GM23338 (cell line): ENCODE data around the gene TAS2R43. TPM values are rescaled to one million over a fixed set of nuclear protein-coding genes. Genes with fewer than 3 reads are reported as not detected.

Experiments
- ATAC-seq: fragments of 200-7000 bp; cut with Tn5 transposase; 3 replicates; pipeline ENCODE4 v1.9.1; 2020
- DNase-seq: peaks from one replicate; pipeline ENCODE4 v3.0.0-alpha.2; 2015; ENCODE audit warnings: low spot score
- H2AFZ ChIP-seq: fragments of 200-600 bp; sonication (generic); 2 replicates; pipeline ENCODE4 v1.8.0; 2016; ENCODE audit warnings: antibody characterized with exemption, mild to moderate bottlenecking, moderate library complexity
- H3F3A ChIP-seq: fragments of 200-600 bp; sonication (generic); replicated peaks from 2 replicates; pipeline ENCODE4 v1.8.0; 2017; ENCODE audit warnings: antibody characterized with exemption, mixed run types, low read depth
- H3K27ac ChIP-seq: fragments of 200-600 bp; sonication (generic); 2 replicates; pipeline ENCODE4 v1.6.1; 2016; ENCODE audit warnings: low read depth
- H3K27me3 ChIP-seq: fragments of 200-600 bp; sonication (generic); 2 replicates; pipeline ENCODE4 v1.8.0; 2016; ENCODE audit warnings: mild to moderate bottlenecking, mixed run types, moderate library complexity; ENCODE audit not compliant: insufficient read depth
- H3K36me3 ChIP-seq: fragments of 200-600 bp; sonication (generic); 2 replicates; pipeline ENCODE4 v1.8.0; 2016; ENCODE audit warnings: mild to moderate bottlenecking; ENCODE audit not compliant: insufficient read depth
- H3K4me1 ChIP-seq: fragments of 200-600 bp; sonication (generic); 2 replicates; pipeline ENCODE4 v1.8.0; 2016; ENCODE audit warnings: mild to moderate bottlenecking, moderate library complexity; ENCODE audit not compliant: insufficient read depth
- H3K4me2 ChIP-seq: fragments of 200-600 bp; sonication (generic); 2 replicates; pipeline ENCODE4 v1.7.1; 2017; ENCODE audit warnings: mixed run types
- H3K4me3 ChIP-seq: fragments of 200-600 bp; sonication (generic); 2 replicates; pipeline ENCODE4 v1.6.1; 2016; ENCODE audit warnings: mixed run types
- H3K79me2 ChIP-seq: fragments of 200-600 bp; sonication (generic); replicated peaks from 2 replicates; pipeline ENCODE4 v1.8.0; 2017; ENCODE audit warnings: mild to moderate bottlenecking; ENCODE audit not compliant: insufficient read depth
- H3K9me2 ChIP-seq: fragments of 200-600 bp; sonication (generic); 2 replicates; pipeline ENCODE4 v1.8.0; 2017; ENCODE audit not compliant: insufficient read depth
- H4K20me1 ChIP-seq: fragments of 200-600 bp; sonication (generic); replicated peaks from 2 replicates; pipeline ENCODE4 v1.8.0; 2017; ENCODE audit warnings: mild to moderate bottlenecking; ENCODE audit not compliant: insufficient read depth
- H3K27ac Mint-ChIP-seq: 2 replicates; pipeline ENCODE4 v1.8.0; 2020; ENCODE audit warnings: inconsistent platforms, mild to moderate bottlenecking, moderate library complexity, mixed read lengths
- H3K27me3 Mint-ChIP-seq: 3 replicates; pipeline ENCODE4 v1.8.0; 2022; ENCODE audit warnings: low read depth, mild to moderate bottlenecking, moderate library complexity, mixed read lengths, inconsistent platforms; ENCODE audit not compliant: insufficient read depth, poor library complexity
- H3K36me3 Mint-ChIP-seq: 3 replicates; pipeline ENCODE4 v1.8.0; 2021; ENCODE audit warnings: low read depth, mild to moderate bottlenecking, inconsistent platforms, moderate library complexity, mixed read lengths
- H3K4me1 Mint-ChIP-seq: 3 replicates; pipeline ENCODE4 v1.8.0; 2020; ENCODE audit warnings: mild to moderate bottlenecking, inconsistent platforms, mixed read lengths
- H3K4me3 Mint-ChIP-seq: 3 replicates; pipeline ENCODE4 v1.8.0; 2021; ENCODE audit warnings: moderate library complexity, mild to moderate bottlenecking, inconsistent platforms, mixed read lengths
- H3K9me3 Mint-ChIP-seq: 3 replicates; pipeline ENCODE4 v1.8.0; 2020; ENCODE audit warnings: moderate library complexity, mild to moderate bottlenecking, inconsistent platforms, mixed read lengths
- CREB1 ChIP-seq: fragments of 250-450 bp; sonication (Bioruptor Pico); IDR thresholded peaks from 2 replicates; pipeline ENCODE4 v1.5.0; 2020; ENCODE audit warnings: low read depth, mild to moderate bottlenecking, moderate library complexity
- EZH2 ChIP-seq: fragments of 200-600 bp; sonication (generic); IDR thresholded peaks from one replicate; pipeline ENCODE4 v1.8.0; 2017; ENCODE audit warnings: antibody characterized with exemption, mild to moderate bottlenecking, low read depth; ENCODE audit not compliant: unreplicated experiment
- EZH2phosphoT487 ChIP-seq: fragments of 200-600 bp; sonication (generic); IDR thresholded peaks from one replicate; pipeline ENCODE4 v1.8.1; 2018; ENCODE audit warnings: antibody characterized with exemption; ENCODE audit not compliant: unreplicated experiment
- JUNB ChIP-seq: IDR thresholded peaks from one replicate; pipeline ENCODE4 v1.6.1; 2016; ENCODE audit warnings: antibody characterized with exemption; ENCODE audit not compliant: unreplicated experiment
- NANOG ChIP-seq: IDR thresholded peaks from 2 replicates; pipeline ENCODE4 v1.6.1; 2016; ENCODE audit warnings: antibody characterized with exemption, borderline replicate concordance
- POLR2AphosphoS5 ChIP-seq: IDR thresholded peaks from 2 replicates; pipeline ENCODE4 v1.6.1; 2016; ENCODE audit warnings: antibody characterized with exemption, low read depth
- STAT1 ChIP-seq: IDR thresholded peaks from one replicate; pipeline ENCODE4 v1.6.1; 2016; ENCODE audit warnings: antibody characterized with exemption; ENCODE audit not compliant: unreplicated experiment
- ZNF114 ChIP-seq: fragments of 250-450 bp; sonication (Bioruptor Pico); IDR thresholded peaks from 2 replicates; pipeline ENCODE4 v1.5.0; 2020; ENCODE audit warnings: mild to moderate bottlenecking, moderate library complexity
- ZNF331 ChIP-seq: fragments of 250-450 bp; sonication (Bioruptor Pico); IDR thresholded peaks from 2 replicates; pipeline ENCODE4 v1.5.0; 2020; ENCODE audit warnings: low read depth, mild to moderate bottlenecking, moderate library complexity
- polyA plus RNA-seq: library from polyadenylated mRNA; unstranded; fragments of >200 nt; fragmentation: Nextera tagmentation; extraction: Ambion mirVana; gene quantifications from 2 replicates; pipeline ENCODE4 v1.2.1, GENCODE V29; 2016
- total RNA-seq: library from RNA; depleted of rRNA; stranded (reverse); fragments of >200 nt; shearing (Covaris generic); gene quantifications from 2 replicates; pipeline ENCODE4 v1.2.3, GENCODE V29; 2014
- TF ChIP-seq, protein P1 (sequence below), 2 experiments: fragments of 200-600 bp in 1 of 2; sonication (generic) in 1 of 2; conservative IDR thresholded peaks; 2 replicates each; pipeline versions ENCODE4 v1.5.1 to v1.6.1; 2016 to 2017; ENCODE audit warnings: antibody characterized with exemption in 2 of 2, low read depth in 2 of 2, mild to moderate bottlenecking in 2 of 2, moderate library complexity in 1 of 2
- TF ChIP-seq, protein P2 (sequence below): fragments of 250-450 bp; sonication (Bioruptor Pico); IDR thresholded peaks from 2 replicates; pipeline ENCODE4 v1.5.0; 2020; ENCODE audit warnings: mild to moderate bottlenecking, moderate library complexity
- TF ChIP-seq, protein P3 (sequence below): IDR thresholded peaks from one replicate; pipeline ENCODE4 v1.6.1; 2018; ENCODE audit warnings: antibody characterized with exemption; ENCODE audit not compliant: unreplicated experiment
- TF ChIP-seq, protein P4 (sequence below): IDR thresholded peaks from 2 replicates; pipeline ENCODE4 v1.6.1; 2016; ENCODE audit warnings: antibody characterized with exemption

TAS2R43 gene
- total and polyA plus RNA-seq, 2 experiments from 2014 or later, result 2.7 TPM; not detected in 1

DNA sequence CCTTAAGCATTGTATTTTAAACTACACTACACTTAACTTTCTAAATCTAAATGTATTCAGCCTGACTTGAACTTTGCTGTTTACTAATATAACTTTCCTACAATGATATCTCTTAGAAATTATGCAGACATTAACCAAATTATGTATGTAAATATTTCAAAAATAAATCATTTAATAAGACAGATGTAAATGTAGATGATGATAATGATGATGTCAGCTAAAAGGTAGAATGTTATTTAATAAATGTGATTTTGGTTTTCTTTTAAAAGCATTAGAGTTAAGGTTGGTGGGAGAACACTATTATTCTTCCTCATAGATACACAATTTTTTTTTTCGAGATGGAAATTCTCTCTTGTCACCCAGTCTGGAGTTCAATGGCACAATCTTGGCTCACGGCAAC, 10.1 kb downstream of the TAS2R43 start:
- Mint-ChIP-seq H3K9me3 (peaks cover 21% of the 10 kb centered on the region), H3K4me1 (no peaks in the 10 kb centered on the region), H3K27me3 (no peaks in the 10 kb centered on the region), H3K4me3 (no peak overlapping the region), H3K27ac (no peak overlapping the region), H3K36me3 (peaks cover 28% of the 10 kb centered on the region)
- no peak for DNase-seq
- Histone ChIP-seq H3K4me3 (no peak overlapping the region), H3K4me1 (no peaks in the 10 kb centered on the region), H2AFZ (no peak overlapping the region), H3F3A (no peaks in the 10 kb centered on the region), H3K27me3 (no peaks in the 10 kb centered on the region), H3K4me2 (no peak overlapping the region), H3K27ac (no peak overlapping the region), H3K9me2 (no peaks in the 10 kb centered on the region), H3K79me2 (no peaks in the 10 kb centered on the region), H4K20me1 (no peaks in the 10 kb centered on the region), H3K36me3 (no peaks in the 10 kb centered on the region)
- ATAC-seq, result no peak
- no peak for TF ChIP-seq EZH2
- TF ChIP-seq, protein P1, sequence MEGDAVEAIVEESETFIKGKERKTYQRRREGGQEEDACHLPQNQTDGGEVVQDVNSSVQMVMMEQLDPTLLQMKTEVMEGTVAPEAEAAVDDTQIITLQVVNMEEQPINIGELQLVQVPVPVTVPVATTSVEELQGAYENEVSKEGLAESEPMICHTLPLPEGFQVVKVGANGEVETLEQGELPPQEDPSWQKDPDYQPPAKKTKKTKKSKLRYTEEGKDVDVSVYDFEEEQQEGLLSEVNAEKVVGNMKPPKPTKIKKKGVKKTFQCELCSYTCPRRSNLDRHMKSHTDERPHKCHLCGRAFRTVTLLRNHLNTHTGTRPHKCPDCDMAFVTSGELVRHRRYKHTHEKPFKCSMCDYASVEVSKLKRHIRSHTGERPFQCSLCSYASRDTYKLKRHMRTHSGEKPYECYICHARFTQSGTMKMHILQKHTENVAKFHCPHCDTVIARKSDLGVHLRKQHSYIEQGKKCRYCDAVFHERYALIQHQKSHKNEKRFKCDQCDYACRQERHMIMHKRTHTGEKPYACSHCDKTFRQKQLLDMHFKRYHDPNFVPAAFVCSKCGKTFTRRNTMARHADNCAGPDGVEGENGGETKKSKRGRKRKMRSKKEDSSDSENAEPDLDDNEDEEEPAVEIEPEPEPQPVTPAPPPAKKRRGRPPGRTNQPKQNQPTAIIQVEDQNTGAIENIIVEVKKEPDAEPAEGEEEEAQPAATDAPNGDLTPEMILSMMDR (conservative IDR thresholded peaks at IDR 0.05; ENCODE audit: low read depth in 2 of 2), result no peak
- TF ChIP-seq ZNF331 (CRISPR knock-in tag), result no peak
- TF ChIP-seq, protein P2, sequence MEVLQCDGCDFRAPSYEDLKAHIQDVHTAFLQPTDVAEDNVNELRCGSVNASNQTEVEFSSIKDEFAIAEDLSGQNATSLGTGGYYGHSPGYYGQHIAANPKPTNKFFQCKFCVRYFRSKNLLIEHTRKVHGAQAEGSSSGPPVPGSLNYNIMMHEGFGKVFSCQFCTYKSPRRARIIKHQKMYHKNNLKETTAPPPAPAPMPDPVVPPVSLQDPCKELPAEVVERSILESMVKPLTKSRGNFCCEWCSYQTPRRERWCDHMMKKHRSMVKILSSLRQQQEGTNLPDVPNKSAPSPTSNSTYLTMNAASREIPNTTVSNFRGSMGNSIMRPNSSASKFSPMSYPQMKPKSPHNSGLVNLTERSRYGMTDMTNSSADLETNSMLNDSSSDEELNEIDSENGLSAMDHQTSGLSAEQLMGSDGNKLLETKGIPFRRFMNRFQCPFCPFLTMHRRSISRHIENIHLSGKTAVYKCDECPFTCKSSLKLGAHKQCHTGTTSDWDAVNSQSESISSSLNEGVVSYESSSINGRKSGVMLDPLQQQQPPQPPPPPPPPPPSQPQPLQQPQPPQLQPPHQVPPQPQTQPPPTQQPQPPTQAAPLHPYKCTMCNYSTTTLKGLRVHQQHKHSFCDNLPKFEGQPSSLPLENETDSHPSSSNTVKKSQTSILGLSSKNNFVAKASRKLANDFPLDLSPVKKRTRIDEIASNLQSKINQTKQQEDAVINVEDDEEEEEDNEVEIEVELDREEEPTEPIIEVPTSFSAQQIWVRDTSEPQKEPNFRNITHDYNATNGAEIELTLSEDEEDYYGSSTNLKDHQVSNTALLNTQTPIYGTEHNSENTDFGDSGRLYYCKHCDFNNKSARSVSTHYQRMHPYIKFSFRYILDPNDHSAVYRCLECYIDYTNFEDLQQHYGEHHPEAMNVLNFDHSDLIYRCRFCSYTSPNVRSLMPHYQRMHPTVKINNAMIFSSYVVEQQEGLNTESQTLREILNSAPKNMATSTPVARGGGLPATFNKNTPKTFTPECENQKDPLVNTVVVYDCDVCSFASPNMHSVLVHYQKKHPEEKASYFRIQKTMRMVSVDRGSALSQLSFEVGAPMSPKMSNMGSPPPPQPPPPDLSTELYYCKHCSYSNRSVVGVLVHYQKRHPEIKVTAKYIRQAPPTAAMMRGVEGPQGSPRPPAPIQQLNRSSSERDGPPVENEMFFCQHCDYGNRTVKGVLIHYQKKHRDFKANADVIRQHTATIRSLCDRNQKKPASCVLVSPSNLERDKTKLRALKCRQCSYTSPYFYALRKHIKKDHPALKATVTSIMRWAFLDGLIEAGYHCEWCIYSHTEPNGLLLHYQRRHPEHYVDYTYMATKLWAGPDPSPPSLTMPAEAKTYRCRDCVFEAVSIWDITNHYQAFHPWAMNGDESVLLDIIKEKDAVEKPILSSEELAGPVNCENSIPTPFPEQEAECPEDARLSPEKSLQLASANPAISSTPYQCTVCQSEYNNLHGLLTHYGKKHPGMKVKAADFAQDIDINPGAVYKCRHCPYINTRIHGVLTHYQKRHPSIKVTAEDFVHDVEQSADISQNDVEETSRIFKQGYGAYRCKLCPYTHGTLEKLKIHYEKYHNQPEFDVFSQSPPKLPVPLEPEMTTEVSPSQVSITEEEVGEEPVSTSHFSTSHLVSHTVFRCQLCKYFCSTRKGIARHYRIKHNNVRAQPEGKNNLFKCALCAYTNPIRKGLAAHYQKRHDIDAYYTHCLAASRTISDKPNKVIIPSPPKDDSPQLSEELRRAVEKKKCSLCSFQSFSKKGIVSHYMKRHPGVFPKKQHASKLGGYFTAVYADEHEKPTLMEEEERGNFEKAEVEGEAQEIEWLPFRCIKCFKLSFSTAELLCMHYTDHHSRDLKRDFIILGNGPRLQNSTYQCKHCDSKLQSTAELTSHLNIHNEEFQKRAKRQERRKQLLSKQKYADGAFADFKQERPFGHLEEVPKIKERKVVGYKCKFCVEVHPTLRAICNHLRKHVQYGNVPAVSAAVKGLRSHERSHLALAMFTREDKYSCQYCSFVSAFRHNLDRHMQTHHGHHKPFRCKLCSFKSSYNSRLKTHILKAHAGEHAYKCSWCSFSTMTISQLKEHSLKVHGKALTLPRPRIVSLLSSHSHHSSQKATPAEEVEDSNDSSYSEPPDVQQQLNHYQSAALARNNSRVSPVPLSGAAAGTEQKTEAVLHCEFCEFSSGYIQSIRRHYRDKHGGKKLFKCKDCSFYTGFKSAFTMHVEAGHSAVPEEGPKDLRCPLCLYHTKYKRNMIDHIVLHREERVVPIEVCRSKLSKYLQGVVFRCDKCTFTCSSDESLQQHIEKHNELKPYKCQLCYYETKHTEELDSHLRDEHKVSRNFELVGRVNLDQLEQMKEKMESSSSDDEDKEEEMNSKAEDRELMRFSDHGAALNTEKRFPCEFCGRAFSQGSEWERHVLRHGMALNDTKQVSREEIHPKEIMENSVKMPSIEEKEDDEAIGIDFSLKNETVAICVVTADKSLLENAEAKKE (CRISPR knock-in tag), result no peak
- no peak for TF ChIP-seq JUNB
- no peak for TF ChIP-seq CREB1 (CRISPR knock-in tag)
- TF ChIP-seq POLR2AphosphoS5, result no peak
- TF ChIP-seq, protein P3, sequence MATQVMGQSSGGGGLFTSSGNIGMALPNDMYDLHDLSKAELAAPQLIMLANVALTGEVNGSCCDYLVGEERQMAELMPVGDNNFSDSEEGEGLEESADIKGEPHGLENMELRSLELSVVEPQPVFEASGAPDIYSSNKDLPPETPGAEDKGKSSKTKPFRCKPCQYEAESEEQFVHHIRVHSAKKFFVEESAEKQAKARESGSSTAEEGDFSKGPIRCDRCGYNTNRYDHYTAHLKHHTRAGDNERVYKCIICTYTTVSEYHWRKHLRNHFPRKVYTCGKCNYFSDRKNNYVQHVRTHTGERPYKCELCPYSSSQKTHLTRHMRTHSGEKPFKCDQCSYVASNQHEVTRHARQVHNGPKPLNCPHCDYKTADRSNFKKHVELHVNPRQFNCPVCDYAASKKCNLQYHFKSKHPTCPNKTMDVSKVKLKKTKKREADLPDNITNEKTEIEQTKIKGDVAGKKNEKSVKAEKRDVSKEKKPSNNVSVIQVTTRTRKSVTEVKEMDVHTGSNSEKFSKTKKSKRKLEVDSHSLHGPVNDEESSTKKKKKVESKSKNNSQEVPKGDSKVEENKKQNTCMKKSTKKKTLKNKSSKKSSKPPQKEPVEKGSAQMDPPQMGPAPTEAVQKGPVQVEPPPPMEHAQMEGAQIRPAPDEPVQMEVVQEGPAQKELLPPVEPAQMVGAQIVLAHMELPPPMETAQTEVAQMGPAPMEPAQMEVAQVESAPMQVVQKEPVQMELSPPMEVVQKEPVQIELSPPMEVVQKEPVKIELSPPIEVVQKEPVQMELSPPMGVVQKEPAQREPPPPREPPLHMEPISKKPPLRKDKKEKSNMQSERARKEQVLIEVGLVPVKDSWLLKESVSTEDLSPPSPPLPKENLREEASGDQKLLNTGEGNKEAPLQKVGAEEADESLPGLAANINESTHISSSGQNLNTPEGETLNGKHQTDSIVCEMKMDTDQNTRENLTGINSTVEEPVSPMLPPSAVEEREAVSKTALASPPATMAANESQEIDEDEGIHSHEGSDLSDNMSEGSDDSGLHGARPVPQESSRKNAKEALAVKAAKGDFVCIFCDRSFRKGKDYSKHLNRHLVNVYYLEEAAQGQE, result no peak
- TF ChIP-seq NANOG, result no peak
- TF ChIP-seq, protein P4, sequence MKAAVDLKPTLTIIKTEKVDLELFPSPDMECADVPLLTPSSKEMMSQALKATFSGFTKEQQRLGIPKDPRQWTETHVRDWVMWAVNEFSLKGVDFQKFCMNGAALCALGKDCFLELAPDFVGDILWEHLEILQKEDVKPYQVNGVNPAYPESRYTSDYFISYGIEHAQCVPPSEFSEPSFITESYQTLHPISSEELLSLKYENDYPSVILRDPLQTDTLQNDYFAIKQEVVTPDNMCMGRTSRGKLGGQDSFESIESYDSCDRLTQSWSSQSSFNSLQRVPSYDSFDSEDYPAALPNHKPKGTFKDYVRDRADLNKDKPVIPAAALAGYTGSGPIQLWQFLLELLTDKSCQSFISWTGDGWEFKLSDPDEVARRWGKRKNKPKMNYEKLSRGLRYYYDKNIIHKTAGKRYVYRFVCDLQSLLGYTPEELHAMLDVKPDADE, result no peak
- TF ChIP-seq STAT1, result no peak
- no peak for TF ChIP-seq EZH2phosphoT487
- no peak for TF ChIP-seq ZNF114 (CRISPR knock-in tag)
